Omental fat pad (tissue), 4 donors: Measurements from ENCODE around the gene PPP1R3D. TPM values are rescaled to one million over a fixed set of nuclear protein-coding genes. Genes with fewer than 3 reads are reported as not detected.

Experiments
- ATAC-seq: fragments of 150-250 bp; one replicate; pipeline ENCODE4 v1.9.1; 2016; ENCODE audit warnings: mild to moderate bottlenecking, moderate library complexity; ENCODE audit not compliant: low FRiP score
- DNase-seq: peaks from one replicate; pipeline ENCODE4 v3.0.0-alpha.2; 2019; ENCODE audit warnings: low spot score
- total RNA-seq, 4 donors: library from RNA; depleted of rRNA; stranded (reverse); fragments of >200 nt; gene quantifications; one replicate each; pipeline ENCODE4 v1.1.0, GENCODE V29; 2016
- TF ChIP-seq, protein P1 (sequence below), 3 donors: fragments of 450-650 bp; IDR thresholded peaks; one replicate each; pipeline ENCODE4 v1.5.1; 2016 to 2017; ENCODE audit warnings: antibody characterized with exemption in 3 of 3, mild to moderate bottlenecking in 3 of 3, moderate library complexity in 2 of 3

PPP1R3D gene
- total RNA-seq, 4 donors from 2014 or later = 3.5 to 16.7 (median 6.0) TPM

DNA sequence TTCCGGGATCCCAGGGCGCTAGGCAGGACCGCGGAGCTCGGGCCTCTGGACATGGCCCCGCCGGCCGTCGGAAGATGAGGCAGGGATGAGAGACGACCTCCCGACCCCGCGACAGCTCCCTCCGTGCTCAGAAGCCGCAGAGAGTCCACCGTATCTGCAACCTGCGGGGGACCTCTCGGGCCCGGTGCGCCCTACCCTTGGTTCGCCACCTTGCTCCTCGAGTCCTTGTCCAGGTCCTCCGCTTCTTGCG, 301 bp downstream of the PPP1R3D start:
- DNase-seq (no peak), ATAC-seq (peak; percentile 18)
- TF ChIP-seq, protein P1, sequence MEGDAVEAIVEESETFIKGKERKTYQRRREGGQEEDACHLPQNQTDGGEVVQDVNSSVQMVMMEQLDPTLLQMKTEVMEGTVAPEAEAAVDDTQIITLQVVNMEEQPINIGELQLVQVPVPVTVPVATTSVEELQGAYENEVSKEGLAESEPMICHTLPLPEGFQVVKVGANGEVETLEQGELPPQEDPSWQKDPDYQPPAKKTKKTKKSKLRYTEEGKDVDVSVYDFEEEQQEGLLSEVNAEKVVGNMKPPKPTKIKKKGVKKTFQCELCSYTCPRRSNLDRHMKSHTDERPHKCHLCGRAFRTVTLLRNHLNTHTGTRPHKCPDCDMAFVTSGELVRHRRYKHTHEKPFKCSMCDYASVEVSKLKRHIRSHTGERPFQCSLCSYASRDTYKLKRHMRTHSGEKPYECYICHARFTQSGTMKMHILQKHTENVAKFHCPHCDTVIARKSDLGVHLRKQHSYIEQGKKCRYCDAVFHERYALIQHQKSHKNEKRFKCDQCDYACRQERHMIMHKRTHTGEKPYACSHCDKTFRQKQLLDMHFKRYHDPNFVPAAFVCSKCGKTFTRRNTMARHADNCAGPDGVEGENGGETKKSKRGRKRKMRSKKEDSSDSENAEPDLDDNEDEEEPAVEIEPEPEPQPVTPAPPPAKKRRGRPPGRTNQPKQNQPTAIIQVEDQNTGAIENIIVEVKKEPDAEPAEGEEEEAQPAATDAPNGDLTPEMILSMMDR (IDR thresholded peaks at IDR 0.05) = no peak

DNA sequence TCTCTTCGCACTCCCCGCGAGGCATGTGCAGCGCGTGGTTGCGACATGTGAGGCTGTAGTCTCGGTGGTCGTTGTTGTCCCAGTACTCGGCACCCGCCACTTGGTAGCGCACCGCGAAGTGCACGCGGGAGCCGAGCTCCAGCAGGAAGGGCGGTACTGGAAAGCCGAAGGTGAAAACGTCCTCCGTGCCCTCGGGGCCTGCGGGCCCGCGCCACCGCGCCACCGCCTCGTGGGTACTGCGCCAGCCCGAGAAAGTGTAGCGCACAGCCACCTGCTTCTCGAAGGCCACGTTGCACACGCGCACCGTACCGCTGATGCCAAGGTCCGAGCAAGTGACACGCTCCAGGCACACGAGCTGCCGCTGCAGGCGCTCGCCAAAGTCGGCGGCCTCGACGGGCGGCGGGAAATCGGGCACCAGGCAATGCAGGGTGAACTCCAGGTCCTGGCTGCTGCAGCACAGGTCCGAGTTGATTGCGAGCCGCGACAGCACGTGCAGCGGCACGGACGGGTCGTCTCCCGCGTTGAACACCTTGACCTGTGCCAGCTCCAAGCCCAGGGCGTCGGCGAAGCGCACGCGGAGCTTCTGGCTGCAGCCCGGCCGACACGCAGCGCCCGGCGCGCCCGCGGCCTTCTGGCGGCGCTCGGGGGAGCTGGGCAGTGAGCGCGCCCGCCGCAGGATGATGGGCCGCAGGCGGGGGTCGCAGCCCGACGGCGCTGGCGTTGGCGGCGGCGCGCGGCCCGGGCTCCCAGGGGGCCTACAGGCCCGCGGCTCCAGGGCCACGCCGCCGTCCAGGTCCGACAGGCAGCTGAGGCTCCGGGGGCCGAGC, 840 bp downstream of the PPP1R3D start:
- TF ChIP-seq, protein P1 (IDR thresholded peaks at IDR 0.05) = no peak
- DNase-seq (no peak), ATAC-seq (peak; percentile 2)

DNA sequence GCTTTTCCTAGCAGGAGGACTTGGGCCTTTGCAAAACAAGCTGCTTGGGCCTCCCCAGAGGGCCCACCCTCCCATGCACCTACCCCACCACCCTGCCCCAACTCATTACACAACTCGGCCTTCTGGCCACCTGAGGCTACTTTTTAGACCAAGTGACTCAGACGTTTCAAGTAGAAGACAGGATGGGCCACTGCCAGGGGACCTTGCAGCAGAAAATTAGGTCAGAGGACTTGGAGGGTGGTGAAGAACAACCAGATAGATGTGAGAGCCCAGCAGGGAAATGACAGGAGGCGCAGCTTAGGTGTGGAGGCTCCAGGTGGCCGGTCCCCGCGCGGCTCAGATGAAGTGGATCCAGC, 1.4 kb downstream of the PPP1R3D start:
- ATAC-seq (no peak), DNase-seq (no peak)
- TF ChIP-seq, protein P1 (IDR thresholded peaks at IDR 0.05) = no peak

DNA sequence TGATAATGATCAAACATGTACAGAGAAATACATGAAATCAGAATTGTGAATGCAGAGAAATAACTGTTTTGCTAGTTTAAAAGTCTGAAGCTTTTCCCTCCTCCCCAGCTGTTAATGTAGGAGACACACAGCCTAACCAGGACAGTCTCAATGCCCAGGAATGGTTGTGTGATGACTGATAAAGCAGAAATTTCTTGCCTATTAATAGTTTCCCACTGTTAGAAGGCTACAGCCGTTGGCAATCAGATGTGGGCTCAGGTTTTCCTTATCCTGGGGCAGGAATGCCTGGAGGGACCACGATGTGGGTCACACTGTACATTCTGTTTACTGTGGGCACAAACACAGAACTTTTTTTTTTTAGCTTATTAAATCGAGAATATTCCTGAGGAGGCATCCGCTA, 1.9 kb downstream of the PPP1R3D start:
- ATAC-seq = no peak

DNA sequence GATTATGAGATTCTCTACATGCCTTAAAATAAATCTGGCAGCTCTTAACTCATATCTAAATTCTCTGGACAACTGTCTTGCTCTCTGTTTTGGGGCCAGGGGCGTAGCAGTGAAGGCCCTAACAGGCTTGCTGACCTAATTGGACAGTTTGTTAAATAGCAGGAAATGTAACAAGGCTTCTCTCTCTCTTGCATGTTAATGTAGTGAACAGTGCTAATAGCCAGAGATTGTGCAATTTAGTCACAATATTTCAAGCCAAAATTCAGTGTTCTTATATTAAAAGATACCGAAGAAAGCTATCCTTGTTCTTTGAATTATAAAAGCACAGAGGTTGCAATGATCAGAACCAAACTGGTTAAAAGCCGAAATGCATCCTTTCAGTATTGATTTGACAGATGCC, 3.0 kb downstream of the PPP1R3D start:
- no peak for ATAC-seq
- TF ChIP-seq, protein P1 (IDR thresholded peaks at IDR 0.05) = no peak
- no peak for DNase-seq

More for the DNA sequence above, 1.9 kb downstream of the PPP1R3D start:
- TF ChIP-seq, protein P1 (IDR thresholded peaks at IDR 0.05) = no peak
- no peak for DNase-seq

DNA sequence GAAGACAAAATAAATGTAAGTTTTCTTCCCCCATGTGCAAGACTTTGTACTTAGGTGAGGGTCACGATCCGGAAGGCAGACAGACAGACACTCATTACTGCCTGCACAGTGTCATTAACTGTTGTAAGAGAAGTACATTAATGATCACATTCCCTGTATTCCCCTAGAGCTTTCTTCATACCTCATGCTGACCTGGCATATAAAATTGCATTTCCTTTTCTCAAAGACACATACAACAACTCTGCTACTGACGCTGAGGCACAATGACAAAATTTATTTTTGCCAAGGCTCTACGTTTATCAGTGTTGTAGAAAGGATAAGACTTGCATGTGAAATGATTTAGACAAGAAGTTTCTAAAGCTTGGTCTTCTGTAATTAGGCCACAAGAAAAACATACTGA, 3.7 kb downstream of the PPP1R3D start:
- ATAC-seq (no peak), DNase-seq (no peak)
- TF ChIP-seq, protein P1 (IDR thresholded peaks at IDR 0.05) = no peak

DNA sequence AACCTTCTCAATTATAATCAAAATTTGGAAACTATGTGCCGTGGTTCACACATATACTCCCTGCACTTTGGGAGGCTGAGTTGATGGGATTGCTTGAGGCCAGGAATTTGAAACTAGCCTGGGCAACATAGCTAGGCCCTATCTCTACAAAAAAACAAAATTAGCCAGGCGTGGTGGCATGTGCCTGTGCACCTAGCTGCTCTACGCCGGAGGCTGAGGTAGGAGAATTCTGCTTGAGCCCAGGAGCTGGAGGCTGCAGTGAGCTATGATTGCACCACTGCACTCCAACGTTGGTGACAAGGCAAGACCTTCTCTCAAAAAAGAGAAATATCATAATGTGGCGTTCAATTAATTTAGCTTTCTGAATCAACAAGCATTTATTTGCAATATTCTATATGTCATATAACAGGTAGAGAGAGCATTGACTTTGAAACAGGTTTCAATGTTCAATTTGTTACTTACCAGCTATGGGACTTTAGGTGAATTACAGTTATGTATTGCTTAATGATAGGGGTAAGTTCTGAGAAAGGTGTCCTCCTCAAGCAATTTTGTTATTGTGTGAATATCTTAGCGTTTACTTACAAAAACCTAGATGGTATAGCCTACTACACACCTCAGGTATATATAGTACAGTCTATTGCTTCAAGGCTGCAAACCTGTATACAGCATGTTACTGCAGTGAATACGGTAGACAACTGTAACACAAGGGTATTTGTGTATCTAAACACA, 4.5 kb downstream of the PPP1R3D start:
- ATAC-seq = no peak

More for the DNA sequence above, 4.5 kb downstream of the PPP1R3D start:
- no peak for DNase-seq
- TF ChIP-seq, protein P1 (IDR thresholded peaks at IDR 0.05) = no peak
